ENCODE measurements around the gene MED12L.

GRCh38 chr3:151329363-151329762 lies 243.9 kb downstream of the MED12L start, which contains the start of gene P2RY13:
- TF ChIP-seq EP300 (IDR thresholded peaks at IDR 0.05) (no peak), POLR2A (IDR thresholded peaks at IDR 0.05) (no peak), CTCF (IDR thresholded peaks at IDR 0.05) (no peak)

Data from ovary (tissue), 3 donors.